ENCODE measurements around the gene EQTN. TPM values are rescaled to one million over a fixed set of nuclear protein-coding genes. Genes with fewer than 3 reads are reported as not detected.

The EQTN gene
- total RNA-seq, 4 donors from 2014 or later, result 0.66 to 1.1 TPM; not detected in 2

- TF ChIP-seq, protein P1, sequence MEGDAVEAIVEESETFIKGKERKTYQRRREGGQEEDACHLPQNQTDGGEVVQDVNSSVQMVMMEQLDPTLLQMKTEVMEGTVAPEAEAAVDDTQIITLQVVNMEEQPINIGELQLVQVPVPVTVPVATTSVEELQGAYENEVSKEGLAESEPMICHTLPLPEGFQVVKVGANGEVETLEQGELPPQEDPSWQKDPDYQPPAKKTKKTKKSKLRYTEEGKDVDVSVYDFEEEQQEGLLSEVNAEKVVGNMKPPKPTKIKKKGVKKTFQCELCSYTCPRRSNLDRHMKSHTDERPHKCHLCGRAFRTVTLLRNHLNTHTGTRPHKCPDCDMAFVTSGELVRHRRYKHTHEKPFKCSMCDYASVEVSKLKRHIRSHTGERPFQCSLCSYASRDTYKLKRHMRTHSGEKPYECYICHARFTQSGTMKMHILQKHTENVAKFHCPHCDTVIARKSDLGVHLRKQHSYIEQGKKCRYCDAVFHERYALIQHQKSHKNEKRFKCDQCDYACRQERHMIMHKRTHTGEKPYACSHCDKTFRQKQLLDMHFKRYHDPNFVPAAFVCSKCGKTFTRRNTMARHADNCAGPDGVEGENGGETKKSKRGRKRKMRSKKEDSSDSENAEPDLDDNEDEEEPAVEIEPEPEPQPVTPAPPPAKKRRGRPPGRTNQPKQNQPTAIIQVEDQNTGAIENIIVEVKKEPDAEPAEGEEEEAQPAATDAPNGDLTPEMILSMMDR (IDR thresholded peaks at IDR 0.05; ENCODE audit: low read depth), result no peak
Observed at GRCh38 chr9:27278374-27278773, 18.6 kb downstream of the EQTN start.

- TF ChIP-seq, protein P1 (IDR thresholded peaks at IDR 0.05; ENCODE audit: low read depth), result no peak
Observed at GRCh38 chr9:27276193-27277030, 20.5 kb downstream of the EQTN start.

- TF ChIP-seq, protein P1 (IDR thresholded peaks at IDR 0.05; ENCODE audit: low read depth), result no peak
Observed at GRCh38 chr9:27273186-27273585, 23.8 kb downstream of the EQTN start.

DNA sequence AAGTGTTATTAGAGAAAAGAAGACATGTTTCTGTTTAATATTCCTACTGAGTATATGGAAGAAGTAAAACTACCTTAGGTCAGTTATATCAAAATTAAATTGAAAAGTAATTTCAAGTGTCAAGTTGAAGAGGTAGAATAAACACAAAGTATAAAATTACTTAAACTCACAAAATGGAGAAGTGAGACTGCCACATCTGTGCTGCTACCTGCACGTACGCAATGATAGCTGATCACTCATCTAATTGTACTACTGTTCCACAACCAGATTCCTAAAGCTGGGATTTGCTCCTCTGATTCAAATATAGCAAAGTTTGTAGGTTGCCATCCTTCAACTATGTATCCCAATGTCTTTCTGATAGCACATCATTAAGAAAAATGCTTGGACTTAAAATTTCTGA lies 24.8 kb downstream of the EQTN start:
- TF ChIP-seq, protein P1 (IDR thresholded peaks at IDR 0.05; ENCODE audit: low read depth), result no peak

GRCh38 chr9:27261517-27262211 lies 35.3 kb downstream of the EQTN start:
- TF ChIP-seq, protein P1 (IDR thresholded peaks at IDR 0.05; ENCODE audit: low read depth), result no peak

DNA sequence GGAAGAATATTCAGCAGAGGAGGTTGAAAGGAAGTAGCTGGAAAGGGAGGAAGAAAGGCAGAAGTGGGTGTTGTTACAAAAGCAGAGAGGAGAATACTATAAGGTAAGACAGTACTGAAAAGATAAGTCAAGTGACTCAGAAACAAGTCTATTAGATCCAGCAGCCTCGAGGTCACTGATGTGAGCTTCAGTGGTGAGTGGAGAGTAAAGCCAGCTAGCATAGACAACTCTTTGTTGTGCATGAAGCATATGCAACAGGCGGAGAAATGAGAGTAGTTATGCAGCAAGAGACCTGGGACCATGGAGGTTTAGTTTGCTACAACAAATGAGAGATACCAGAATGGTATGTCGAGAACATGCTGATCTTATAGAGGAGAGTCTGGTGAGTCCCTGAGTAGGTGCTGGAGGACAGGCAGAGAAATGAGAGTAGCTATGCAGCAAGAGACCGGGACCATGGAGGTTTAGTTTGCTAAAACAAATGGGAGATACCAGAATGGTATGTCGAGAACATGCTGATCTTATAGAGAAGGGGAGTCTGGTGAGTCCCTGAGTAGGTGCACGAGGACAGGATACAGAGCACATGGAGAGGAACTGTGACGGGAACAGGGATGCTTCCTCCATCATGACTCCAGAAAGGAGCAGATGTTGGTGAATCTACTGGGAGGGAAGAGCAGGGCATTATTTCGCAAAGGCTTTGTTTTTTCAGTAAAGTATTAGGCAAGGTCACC lies 36.0 kb downstream of the EQTN start:
- TF ChIP-seq, protein P1 (IDR thresholded peaks at IDR 0.05; ENCODE audit: low read depth), result no peak

DNA sequence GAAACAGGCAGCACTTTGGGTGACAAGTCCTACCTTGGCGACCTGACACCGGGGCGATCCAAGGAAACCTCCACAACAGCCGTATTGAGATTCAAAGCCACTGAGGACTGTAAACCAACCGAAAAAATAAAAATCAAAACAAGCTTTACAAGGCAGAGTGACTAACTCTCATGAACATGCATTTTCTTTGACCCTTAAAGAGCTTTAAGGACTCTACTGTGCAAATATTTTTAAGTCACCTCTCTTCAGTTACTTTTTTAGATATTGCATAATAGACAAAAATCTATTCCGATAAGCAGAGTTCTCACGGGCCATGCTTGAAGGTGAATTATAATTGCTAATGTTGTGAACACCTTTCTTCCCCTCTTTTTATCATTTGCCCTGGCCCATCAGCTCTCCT lies 38.3 kb downstream of the EQTN start:
- TF ChIP-seq, protein P1 (IDR thresholded peaks at IDR 0.05; ENCODE audit: low read depth), result no peak
